ENCODE results near the gene ANAPC13. TPM values are rescaled to one million over a fixed set of nuclear protein-coding genes. Genes with fewer than 3 reads are reported as not detected.

Gene ANAPC13
- polyA plus RNA-seq, 1 of the 3 experiments (the other 2 are of a cell fraction) = 63.5 TPM

DNA sequence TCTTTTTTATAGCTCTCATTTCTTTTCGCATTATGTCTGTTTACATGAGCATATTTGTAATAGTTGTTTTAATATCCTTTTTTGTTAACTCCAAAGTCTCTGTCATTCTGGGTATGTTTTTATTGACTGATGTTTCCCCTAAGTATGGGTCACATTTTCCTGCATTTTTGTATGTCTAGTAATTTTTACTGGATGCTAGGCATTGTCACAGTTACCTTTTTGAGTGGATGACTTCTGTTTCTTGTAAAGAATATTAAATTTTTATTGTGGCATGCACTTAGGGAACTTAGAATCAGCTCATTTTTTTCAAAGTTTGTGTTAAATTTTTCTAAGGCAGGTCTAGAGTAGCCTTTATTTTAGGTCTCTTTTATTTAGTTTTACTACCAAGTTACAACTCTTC, 40.7 kb downstream of the ANAPC13 start (continued):
- TF ChIP-seq, protein P1, sequence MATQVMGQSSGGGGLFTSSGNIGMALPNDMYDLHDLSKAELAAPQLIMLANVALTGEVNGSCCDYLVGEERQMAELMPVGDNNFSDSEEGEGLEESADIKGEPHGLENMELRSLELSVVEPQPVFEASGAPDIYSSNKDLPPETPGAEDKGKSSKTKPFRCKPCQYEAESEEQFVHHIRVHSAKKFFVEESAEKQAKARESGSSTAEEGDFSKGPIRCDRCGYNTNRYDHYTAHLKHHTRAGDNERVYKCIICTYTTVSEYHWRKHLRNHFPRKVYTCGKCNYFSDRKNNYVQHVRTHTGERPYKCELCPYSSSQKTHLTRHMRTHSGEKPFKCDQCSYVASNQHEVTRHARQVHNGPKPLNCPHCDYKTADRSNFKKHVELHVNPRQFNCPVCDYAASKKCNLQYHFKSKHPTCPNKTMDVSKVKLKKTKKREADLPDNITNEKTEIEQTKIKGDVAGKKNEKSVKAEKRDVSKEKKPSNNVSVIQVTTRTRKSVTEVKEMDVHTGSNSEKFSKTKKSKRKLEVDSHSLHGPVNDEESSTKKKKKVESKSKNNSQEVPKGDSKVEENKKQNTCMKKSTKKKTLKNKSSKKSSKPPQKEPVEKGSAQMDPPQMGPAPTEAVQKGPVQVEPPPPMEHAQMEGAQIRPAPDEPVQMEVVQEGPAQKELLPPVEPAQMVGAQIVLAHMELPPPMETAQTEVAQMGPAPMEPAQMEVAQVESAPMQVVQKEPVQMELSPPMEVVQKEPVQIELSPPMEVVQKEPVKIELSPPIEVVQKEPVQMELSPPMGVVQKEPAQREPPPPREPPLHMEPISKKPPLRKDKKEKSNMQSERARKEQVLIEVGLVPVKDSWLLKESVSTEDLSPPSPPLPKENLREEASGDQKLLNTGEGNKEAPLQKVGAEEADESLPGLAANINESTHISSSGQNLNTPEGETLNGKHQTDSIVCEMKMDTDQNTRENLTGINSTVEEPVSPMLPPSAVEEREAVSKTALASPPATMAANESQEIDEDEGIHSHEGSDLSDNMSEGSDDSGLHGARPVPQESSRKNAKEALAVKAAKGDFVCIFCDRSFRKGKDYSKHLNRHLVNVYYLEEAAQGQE (IDR thresholded peaks at IDR 0.05; ENCODE audit: low read depth, low read length) = no peak
- no peak for TF ChIP-seq FOXJ3 (CRISPR knock-in tag; IDR thresholded peaks at IDR 0.05)
- no peak for TF ChIP-seq MEF2A (IDR thresholded peaks at IDR 0.05; ENCODE audit: borderline replicate concordance, low read depth)
- no peak for TF ChIP-seq TCF12 (IDR thresholded peaks at IDR 0.05)
- TF ChIP-seq EZH2phosphoT487 (IDR thresholded peaks at IDR 0.05; ENCODE audit: borderline replicate concordance, low read depth) = no peak
- no peak for TF ChIP-seq NFIC (IDR thresholded peaks at IDR 0.05; ENCODE audit: borderline replicate concordance)

DNA sequence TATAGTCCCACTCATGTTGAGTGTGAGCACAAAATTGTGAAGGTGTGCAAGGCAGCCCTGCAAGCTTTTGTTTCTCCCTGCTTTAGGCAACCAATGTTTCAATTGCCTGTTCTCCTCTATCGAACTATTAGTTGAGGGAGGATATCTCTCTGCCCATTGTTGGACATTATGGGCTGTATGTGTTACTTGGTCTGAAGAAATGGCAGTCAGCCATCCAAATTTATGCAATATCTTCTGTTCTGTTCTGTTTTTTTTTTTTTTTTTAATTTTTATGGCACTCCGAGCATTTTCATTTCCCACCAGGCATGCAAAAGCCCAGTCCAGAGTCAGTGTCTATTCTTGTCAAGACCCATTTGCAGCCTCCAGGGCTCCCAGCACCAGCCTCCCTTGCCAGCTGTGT, 44.0 kb downstream of the ANAPC13 start:
- Histone ChIP-seq H3K27me3 (ENCODE audit: insufficient read depth) (no peaks in the 10 kb centered on the region), H3K4me2 (no peak overlapping the region), H3K9me2 (no peaks in the 10 kb centered on the region), H3K9ac (no peak overlapping the region), H3K36me3 (replicated peaks in 1 of 2; ENCODE audit: control insufficient read depth in 1 of 2, insufficient read depth in 2 of 2, low read length in 1 of 2) (no peaks in the 10 kb centered on the region), H3K9me3 (no peaks in the 10 kb centered on the region), H3K4me1 (ENCODE audit: control insufficient read depth in 1 of 2, insufficient read depth in 2 of 2, low read depth in 1 of 2, low read length in 1 of 2) (no peaks in the 10 kb centered on the region), H3K4me3 (ENCODE audit: low read depth in 2 of 2, low read length in 1 of 2) (no peak overlapping the region), H3K27ac (ENCODE audit: low read depth in 2 of 2, low read length in 1 of 2) (no peak overlapping the region), H4K20me1 (ENCODE audit: insufficient read depth) (no peaks in the 10 kb centered on the region), H3F3A (replicated peaks; ENCODE audit: insufficient read depth) (no peaks in the 10 kb centered on the region), H2AFZ (ENCODE audit: low read depth) (no peak overlapping the region), H3K79me2 (ENCODE audit: insufficient read depth) (no peaks in the 10 kb centered on the region)
- ChIA-PET CTCF (no interaction called here), POLR2A (no interaction called here)
- 91% methylated on average over 2 of the region's 2 CpGs for WGBS (ENCODE audit: low lambda C conversion rate)
- DNase-seq = no peak
- no peak for TF ChIP-seq GATA2 (CRISPR knock-in tag; IDR thresholded peaks at IDR 0.05)

DNA sequence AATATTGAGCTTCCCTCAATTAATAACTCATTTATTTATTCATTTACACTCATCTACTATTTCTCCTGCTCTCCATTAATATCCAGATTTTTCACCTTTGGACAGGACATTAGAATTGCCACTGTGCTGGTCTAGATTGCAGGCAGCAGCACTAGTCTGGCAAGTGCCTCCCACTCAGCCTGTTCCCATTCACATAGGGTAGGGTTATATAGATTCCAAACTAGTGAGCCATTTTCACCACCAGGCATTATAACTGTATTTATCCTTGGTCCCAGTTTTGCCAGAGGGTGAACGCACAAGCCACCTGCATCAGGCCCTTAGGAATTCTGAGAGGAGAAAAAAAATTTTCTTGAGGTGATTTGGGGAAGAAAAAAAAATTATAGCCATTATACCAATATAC, 44.5 kb downstream of the ANAPC13 start:
- no peak for DNase-seq
- POLR2A ChIA-PET = no interaction called here
- H3K4me1 ChIP-seq (ENCODE audit: control insufficient read depth in 1 of 2, insufficient read depth in 2 of 2, low read depth in 1 of 2, low read length in 1 of 2) = no peaks in the 10 kb centered on the region
- TF ChIP-seq, protein P1 (IDR thresholded peaks at IDR 0.05; ENCODE audit: low read depth, low read length) = no peak
- H3K9me2 ChIP-seq = no peaks in the 10 kb centered on the region
- no peak overlapping the region for H3K4me2 ChIP-seq
- H3K9me3 ChIP-seq = no peaks in the 10 kb centered on the region
- no peak overlapping the region for H3K9ac ChIP-seq
- no peak overlapping the region for H3K4me3 ChIP-seq (ENCODE audit: low read depth in 2 of 2, low read length in 1 of 2)
- H3K27ac ChIP-seq (ENCODE audit: low read depth in 2 of 2, low read length in 1 of 2) = no peak overlapping the region
- no peaks in the 10 kb centered on the region for H3K36me3 ChIP-seq (replicated peaks in 1 of 2; ENCODE audit: control insufficient read depth in 1 of 2, insufficient read depth in 2 of 2, low read length in 1 of 2)
- CTCF ChIA-PET = no interaction called here
- WGBS (ENCODE audit: low lambda C conversion rate) = 85% methylated on average over 1 of the region's 1 CpG
- H2AFZ ChIP-seq (ENCODE audit: low read depth) = no peak overlapping the region
- H3K27me3 ChIP-seq (ENCODE audit: insufficient read depth) = no peaks in the 10 kb centered on the region
- H3K79me2 ChIP-seq (ENCODE audit: insufficient read depth) = no peaks in the 10 kb centered on the region
- H3F3A ChIP-seq (replicated peaks; ENCODE audit: insufficient read depth) = no peaks in the 10 kb centered on the region
- H4K20me1 ChIP-seq (ENCODE audit: insufficient read depth) = no peaks in the 10 kb centered on the region
